GM21576 (cell line): ENCODE data around the gene DEDD2.
"Not testable (repeated sequence)": the region's sequence is repeated elsewhere in the genome, so short reads cannot be mapped to it uniquely, and the experiment has no call there.

ENCODE experiments used
- ATAC-seq: cut with Tn5 transposase; IDR thresholded peaks from one replicate; pipeline ENCODE4 v1.9.1; 2021; ENCODE audit warnings: mild to moderate bottlenecking, moderate library complexity; ENCODE audit not compliant: unreplicated experiment

Gene DEDD2, protein sequence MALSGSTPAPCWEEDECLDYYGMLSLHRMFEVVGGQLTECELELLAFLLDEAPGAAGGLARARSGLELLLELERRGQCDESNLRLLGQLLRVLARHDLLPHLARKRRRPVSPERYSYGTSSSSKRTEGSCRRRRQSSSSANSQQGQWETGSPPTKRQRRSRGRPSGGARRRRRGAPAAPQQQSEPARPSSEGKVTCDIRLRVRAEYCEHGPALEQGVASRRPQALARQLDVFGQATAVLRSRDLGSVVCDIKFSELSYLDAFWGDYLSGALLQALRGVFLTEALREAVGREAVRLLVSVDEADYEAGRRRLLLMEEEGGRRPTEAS

DNA sequence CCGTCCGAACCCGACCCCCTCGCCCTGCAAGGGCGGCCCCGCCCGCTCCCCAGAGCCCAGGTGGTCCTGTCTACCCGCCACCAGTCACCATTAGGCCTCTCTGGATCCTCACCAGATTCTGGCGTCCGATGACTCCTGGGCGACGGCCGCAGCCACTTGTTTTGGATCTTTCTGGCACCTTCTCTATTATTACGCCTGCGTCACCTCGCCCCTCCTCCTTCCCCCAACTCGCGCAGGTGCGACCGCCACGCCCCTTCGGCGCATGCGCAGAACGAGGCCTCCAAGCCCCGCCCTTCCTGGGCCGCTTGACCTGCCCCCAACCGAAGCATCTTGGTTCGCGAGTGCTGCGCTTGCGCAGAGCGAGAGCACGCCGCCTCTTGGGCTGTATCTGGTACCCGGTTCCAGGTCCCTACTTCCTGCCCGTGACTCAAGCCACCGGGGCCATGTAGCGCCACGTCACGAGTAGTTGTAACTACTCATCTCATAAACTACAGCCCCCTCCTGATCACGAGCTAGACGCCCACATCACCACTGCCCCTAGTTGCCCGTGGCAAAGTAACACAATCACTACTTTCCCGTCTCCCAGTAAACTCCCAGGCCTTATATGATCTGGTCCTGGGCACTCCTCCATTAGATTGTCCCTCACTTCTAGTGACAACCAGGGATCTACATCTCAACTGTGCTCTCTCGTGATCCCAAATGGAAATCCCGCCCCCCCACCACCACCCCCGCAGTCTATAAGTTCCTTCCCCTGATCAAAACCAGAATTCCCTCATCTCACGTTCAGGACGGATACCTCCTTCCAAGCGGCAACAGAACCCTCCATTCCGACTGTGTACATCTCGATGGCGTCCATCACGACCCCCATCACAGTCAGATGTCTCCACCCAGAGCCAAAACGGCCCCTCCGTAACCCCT, at the start of gene DEDD2:
DEDD2 (minus strand) TSS at position 158 of the 918 bp plus-strand sequence. CDS start 670 bp downstream, outside the sequence.
- ATAC-seq = peak; percentile 66

DNA sequence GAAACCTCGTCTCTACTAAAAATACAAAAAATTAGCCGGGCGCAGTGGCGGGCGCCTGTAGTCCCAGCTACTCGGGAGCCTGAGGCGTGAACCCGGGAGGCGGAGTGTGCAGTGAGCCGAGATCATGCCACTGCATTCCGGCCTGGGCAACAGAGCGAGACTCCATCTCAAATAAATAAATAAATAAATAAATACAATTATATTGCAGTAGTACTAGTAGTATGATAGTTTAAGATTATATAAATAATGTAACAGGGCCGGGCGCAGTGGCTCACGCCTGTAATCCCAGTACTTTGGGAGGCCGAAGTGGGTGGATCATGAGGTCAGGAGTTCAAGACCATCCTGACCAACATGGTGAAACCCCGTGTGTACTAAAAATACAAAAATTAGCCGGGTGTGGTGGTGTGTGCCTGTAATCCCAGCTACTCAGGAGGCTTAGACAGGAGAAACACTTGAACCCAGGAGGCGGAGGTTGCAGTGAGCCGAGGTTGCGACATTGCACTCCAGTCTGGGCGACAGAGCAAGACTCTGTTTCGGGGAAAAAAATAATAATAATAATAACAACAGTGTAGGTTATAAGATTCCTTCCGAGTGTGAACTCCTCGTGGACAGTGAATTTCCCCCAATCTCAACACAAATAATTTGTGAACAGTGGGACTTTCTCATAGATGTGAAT, 49.6 kb upstream of the DEDD2 start:
- ATAC-seq = not testable (repeated sequence)

DNA sequence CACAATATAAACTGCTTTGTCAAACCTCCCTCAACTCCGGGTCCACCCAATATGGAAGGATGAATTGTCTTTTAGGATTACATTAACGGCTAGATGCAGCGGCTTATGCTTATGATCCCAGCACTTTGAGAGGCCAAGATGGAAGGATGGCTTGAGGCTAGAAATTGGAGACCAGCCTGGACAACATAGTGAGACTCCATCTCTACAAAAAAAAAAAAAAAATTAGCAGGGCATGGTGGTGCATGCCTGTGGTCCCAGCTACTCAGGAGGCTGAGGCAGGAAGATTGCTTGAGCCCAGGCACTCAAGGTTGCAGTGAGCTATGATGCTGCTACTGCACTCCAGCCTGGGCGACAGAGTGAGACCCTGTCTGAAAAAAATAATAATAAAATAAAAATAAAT, 48.6 kb upstream of the DEDD2 start:
- not testable (repeated sequence) for ATAC-seq

DNA sequence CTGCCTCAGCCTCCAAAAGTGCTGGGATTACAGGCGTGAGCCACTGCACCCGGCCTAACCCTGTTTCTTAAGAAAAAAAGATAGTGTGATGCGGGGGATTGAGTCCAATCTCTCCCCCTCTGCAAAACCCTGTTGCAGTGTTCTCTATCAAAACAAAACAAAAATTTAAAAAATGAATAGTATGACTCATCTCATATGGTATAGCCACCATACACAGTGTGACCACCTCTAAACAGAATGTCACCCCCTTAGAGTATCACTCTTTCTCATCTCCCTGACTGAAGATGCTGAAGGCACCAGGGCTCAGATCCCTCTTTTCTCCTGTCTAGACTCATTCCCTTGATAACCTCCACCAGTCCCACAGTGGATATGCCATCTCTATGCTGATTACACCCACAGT, 44.3 kb upstream of the DEDD2 start:
- no peak for ATAC-seq

DNA sequence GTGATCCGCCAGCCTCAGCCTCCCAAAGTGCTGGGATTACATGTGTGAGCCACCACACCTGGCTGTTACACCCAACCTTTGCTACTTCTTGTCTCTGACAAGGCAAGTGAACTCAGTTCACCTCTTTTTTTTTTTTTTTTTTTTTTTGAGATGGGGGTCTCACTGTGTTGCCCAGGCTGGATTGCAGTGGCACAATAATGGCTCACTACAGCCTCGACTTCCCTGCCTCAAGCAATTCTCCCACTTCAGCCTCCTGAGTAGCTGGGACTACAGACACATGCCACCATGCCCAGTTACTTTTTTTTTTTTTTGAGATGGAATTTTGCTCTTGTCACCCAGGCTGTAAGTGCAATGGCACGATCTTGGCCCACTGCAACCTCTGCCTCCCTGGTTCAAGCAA, 40.4 kb upstream of the DEDD2 start:
- not testable (repeated sequence) for ATAC-seq

DNA sequence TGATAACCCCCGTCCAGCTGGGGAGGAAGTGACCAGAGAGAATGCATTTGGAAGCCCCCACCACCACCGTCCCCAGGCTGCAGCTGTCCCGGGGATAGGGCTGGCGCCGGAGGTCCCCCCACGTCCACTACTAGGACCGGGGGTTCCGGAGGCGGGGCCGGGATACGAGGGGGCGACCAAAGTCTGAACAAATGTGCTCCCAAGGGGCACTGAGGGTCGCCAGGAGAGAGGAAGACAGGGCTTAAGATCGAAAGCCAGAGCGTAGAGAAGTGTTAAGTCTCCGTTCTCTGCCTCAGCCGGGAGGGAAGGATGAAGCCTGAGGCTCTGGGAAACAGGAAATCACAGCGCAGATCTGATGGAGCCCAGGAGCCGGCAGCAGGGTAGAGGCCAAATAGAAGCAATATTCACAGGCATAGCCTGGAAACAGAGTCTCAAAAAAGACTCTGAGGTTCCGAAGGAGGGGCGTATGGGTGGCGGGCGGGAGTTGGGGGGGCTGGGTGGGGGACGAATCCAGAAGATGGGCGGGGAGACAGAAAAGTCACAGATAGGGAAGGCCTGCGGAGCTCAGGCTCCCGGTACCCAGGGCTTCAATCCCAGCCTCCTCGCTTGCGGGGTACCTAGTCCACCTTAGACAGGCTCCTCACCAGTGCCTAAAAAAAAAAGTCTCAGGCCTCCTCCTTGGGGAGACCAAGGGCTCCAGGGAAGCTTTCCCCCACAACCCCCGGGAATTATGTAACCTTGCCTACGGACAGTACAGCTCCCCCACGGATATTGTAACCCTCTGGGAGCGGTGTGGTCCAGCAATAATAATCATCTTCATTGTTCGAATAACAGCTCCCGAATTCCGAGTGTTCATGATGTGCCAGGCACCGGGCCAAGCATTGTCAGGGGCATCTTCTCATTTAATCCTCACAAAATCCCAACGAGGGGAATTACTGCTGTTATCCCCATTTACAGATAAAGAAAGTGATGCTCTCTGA, 38.6 kb upstream of the DEDD2 start:
- no peak for ATAC-seq

DNA sequence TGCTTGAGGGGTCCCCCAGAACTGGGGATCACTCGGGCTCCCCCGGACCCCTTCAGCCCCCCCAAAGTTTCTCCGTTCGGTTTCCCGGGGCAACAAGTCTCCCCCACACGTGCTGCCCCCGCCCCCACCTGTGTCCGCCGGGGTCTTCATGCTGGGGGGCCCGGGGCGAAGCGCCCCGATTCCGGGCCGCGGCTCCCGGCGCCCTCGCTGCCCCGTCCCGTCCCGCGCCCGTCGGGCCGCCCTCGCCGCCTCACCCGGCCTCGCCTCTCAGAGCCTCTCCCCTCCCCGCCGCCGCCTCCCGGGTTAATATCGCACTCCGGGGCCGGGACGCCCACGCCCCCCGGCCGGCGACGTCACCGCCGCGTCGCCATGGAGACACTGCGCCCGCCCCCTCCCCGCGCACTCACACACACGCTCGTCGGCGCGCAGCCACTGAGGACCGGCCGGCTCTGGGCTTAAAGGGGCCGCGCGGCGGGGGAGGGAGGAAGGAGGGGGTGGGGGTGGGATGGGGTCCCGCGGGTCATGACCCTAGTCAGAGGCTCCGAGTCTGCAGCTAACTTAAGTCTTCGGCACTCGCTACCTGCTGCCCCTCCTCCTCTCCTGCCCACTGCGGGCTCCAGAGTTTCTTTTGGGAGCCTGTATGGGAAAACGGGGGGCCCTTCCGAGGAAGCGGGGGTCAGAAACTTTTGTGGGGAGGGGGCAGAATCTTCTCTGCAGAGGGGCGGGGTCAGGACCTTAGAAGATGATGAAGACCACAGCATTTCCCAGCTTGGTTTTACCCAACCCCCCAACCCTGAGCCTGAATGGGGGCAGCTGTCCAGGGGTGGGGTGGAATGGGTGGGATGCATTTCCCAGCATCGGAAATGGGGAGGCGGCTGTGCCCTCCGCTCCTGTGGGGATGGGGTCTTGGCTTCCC, 37.6 kb upstream of the DEDD2 start, which contains the start of gene ERF:
ERF (minus strand) TSS at position 279 of the 916 bp plus-strand sequence; CDS start at position 150, 129 bp downstream.
- ATAC-seq = peak; percentile 52

DNA sequence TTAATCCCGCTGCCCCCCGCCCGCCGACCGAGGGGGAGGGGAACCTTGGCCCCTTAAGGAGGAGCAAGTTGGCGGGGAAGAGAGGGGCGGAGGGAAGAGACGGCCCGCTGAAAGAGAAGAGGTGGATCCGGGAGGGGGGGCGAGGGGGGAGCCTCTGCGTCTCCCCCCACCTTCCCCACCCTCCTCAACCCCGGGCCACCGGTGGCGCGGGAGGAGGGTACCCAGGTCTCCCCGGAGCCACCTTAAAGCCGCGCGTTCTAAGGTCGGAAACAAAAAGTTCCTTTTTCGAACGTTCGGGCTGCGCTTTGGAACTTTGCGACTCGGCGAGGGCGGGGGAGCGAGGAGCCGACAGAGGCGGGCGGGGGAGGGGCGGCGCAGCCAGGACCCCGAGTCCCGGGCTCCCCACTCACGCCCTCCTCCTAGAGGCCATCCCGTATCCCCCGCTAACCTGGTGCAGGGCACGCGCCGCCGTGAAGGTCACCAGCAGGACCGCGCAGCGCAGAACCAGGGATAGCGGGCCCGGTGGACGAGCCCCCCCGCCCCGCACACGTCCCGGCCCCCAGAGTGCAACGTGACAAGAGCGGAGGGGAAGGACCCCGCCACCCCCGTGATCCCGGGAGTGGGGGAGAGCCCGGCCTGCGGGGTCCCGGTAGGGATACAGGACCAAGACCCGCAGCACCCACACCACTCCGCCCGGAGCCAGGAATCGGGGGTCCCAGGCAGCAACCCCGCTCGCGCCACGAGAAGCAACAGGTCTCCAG, 36.8 kb upstream of the DEDD2 start:
- ATAC-seq = peak; percentile 40

DNA sequence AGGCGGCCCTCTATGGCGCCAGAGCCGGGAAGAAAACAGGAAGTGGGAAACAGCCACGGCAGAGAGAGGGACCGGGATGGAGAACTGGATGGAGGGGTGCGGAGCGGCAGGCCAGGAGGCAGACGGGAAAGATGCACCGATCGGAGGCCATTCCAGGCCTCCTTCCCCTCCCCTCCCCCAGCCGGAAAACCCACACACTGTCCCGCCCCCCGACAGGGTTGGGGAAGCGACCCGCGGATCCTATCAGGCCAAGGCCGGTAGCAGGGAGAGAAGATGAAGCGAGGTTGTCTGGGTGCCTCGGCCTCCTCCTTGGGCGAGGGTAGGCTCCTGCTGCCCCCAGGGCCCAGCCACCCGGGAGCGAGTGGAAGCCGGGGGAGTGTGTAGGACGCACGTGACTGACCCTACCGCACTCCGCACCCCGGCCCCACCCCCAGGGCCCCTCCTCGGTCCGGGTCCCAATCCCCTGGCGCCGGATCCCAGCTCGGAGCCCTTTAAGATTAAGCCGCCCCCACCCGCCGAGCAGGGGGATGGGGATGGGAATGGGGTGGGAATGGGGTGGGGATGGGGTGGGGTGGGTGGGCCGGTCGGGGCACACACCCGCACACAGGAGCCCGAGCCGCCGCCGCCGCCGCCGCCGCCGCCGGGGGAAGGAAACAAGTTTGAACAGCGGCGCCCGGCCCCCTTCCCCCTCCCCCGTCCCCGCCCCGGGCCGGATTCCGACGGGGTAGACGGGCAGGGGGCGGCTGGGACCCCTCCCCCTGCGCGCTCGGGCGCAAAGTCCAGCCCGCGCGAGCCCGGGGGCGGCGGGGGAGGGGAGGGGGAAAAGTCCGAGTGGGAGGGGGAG, 36.0 kb upstream of the DEDD2 start:
- peak; percentile 1 for ATAC-seq

DNA sequence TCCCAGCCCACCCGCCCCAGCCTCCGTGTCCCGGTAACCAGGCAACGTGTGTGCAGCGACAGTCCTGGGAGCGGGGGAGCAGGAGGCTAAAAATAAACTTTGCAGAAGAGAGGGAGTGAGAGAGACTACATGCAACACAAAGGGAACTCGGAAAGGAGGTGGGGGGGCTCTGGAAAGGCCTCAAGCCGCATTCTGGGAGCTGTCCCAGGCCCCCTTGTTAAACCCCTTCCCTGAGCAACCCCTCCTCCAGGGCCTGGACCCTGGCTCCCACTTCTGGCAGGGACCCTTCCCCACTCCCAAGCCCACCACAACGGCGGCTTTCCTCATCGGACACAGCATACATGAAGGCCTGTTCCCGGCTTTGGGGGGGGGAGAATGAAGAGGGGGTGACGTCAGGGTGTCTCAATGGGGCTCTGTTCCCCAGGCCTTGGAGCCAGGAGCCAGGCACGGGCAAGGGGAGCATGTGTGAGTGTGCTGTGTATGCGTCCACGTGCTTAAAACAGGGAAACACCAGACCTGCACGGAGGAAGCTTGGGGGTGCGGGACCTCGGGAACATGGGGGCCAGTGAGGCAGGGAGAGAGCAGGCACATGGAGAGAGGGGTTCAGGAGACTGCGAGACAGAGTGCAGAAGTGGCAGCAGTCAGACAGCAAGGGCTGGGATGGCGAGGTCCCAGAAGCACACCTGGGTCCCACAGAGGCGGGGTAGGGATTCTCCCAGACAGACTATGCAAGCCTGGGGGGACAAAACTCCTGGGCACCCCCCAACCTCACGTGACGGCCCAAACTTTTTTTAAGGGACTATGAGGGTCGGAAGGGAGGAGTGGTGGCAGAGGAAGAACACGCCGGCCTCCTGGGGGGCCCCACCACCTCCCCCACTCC, 35.1 kb upstream of the DEDD2 start:
- no peak for ATAC-seq

DNA sequence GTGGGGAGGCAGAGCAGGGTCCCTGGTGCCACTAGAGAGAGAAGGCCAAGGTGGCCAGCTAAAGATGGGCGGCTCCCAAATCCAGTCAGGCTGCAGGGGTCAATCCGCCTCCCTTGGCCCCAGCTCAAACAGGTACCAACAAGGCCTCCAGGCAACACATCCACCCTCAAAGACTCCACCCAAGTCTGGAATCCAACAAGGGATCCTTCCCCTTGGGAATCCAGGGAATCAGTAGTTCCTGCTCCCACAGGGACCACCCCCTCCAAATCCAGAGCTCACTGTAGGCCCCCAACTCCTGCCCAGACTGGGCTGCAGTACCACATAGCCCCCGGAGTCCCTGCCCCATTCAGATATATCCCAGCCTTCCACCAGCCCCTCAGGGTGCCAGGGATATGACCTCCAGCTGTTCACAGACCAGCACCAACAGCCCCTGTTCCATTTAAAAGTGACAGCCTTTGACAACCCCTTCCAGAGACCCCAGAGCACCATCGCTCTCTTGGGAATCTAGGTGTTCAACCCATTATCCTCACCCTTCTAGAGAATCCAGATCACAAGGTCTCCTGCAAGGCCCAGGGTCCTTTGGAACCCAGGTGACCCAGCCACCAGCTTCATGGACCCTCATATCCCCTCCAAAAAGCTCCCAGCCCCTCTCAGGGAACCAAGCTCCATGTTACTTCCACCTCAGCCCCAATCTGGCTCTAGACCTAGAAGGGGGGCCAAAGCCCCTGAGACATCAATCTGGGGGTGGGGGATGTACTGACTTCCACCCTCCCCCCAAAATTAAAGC, 34.3 kb upstream of the DEDD2 start:
- no peak for ATAC-seq

DNA sequence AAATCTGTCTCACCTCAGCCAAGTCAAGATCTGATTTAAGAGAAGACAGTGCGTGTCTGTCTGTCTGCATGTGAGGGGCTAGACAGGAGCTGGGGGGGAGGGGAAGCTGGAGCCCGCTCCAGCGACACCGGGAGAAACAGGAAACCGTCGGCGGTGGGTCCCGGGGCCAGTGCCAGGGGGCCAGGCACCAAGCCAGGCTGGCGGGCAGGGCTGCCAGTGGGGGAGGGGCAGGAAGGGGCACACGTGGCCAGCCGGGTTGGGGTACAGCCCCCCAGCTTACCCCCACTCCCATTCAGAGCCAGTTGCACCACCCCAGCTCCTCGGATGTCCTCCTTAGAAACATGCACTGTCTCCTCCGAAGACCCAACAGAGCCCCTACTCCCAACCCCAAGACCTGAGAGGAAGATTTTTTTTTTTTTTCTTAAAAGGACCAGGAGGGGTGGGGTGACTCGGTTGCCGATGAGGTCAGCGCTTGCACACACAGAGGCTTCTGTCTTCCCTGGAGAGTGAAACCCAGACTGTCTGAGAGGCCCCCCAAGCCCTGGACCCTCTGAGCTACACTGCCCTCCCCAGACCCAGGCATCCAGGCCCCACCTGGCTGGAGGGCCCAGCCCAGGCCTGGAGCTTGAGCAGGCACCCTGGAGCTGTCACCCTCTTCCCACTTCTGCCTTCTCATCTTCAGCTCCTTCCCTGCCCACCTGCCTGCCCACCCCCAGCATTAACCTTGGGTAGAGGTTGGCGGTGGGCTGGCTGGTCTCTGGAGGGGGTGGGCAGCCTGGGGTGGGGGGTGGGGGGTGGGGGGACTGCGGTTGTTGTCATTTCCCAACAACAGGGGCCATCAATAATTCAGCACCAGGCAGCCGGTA, 33.4 kb upstream of the DEDD2 start:
- ATAC-seq = no peak

DNA sequence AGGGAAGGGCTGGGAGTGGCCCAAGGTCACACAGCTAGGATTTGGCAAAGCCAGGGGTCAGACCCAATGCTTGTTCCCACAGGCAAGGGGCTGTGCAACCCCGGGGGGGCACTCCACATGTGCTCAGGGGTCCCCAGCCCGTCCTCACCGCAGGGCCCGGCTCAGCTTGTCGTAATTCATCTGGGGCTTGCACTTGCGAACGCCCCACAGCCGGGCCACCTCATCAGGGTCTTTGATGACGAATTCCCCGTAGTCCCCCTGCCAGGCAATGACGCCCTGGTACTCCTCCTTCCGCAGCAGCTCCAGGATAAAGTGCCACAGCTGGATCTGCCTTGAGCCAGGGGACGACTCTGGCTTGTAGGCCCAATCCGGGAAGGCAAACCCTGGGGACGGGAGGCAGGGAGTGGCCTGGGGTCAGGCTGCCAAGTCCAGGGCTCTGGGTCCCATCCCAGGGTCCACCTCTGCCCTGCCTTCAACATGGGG, 32.7 kb upstream of the DEDD2 start:
- no peak for ATAC-seq

DNA sequence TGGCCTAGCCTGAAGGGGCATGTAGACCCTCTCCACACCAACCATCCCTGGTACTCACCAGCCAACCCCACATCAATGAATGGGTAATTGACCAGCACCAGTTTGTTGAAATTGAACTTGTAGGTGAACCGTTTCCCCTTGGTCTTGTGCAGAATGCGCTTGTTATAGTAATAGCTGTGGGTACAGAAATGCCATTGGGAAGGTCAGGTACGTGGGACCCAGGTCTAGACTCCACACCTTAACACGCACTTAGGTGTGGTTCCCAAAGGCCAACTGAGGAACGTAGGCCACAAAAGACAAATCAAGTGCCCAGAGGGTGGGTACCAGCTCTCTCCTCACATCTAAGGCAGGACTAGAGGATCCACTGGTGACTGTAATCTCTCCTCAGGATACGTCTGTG, 32.3 kb upstream of the DEDD2 start:
- no peak for ATAC-seq
